Measurements from ENCODE around the gene XPR1. TPM values are rescaled to one million over a fixed set of nuclear protein-coding genes. Genes with fewer than 3 reads are reported as not detected.

The XPR1 gene
- total and polyA plus RNA-seq, 10 of the 15 experiments (the other 5 are each of a cell fraction or from before 2014, with no cell fraction given), result 1.1 to 33.9 (median 11.3) TPM

Small RNAs within 50 kb of the gene (small RNA-seq; reads per million reads assigned to genes)
- gene RF00026, result not detected

Other genes starting within 250 kb of the XPR1 start
- gene ACBD6, start 129.4 kb upstream of the XPR1 start, total RNA-seq (2014; rRNA removed), result 56.2 and 61.5 TPM in 2 replicates
- 64.1 and 67.3 TPM in 2 replicates for gene ACBD6, start 129.4 kb upstream of the XPR1 start, total RNA-seq (2014; rRNA removed; fragmentation: Illumina TruSeq; extraction: Trizol)
- 46.6 and 49.6 TPM in 2 replicates for gene ACBD6, start 129.4 kb upstream of the XPR1 start, total RNA-seq (2021)
- gene ACBD6, start 129.4 kb upstream of the XPR1 start, polyA plus RNA-seq (2011; rRNA removed), result 56.3 and 58.7 TPM in 2 replicates
- gene ACBD6, start 129.4 kb upstream of the XPR1 start, polyA plus RNA-seq (2014; fragmentation: Illumina TruSeq; extraction: Trizol), result 45.0 and 50.0 TPM in 2 replicates
- gene ACBD6, start 129.4 kb upstream of the XPR1 start, polyA plus RNA-seq (2014; fragmentation: Nextera tagmentation; extraction: Ambion mirVana), result 10 to 100 TPM; 15.0 to 38.7 TPM
- 53.8 and 57.9 TPM in 2 replicates for gene ACBD6, start 129.4 kb upstream of the XPR1 start, polyA plus RNA-seq (2014; rRNA removed)
- gene ACBD6, start 129.4 kb upstream of the XPR1 start, polyA plus RNA-seq (2016; fragmentation: Nextera tagmentation; extraction: Ambion mirVana), result 10 to 100 TPM; 63.9 to 65.7 TPM
- gene OVAAL, start 73.1 kb upstream of the XPR1 start, total RNA-seq (2014; rRNA removed), result not detected in 2 replicates
- 0.09 TPM in 1 of 2 replicates, not detected in the other for gene OVAAL, start 73.1 kb upstream of the XPR1 start, total RNA-seq (2014; rRNA removed; fragmentation: Illumina TruSeq; extraction: Trizol)
- not detected in 2 replicates for gene OVAAL, start 73.1 kb upstream of the XPR1 start, total RNA-seq (2021)
- 0.33 and 0.49 TPM in 2 replicates for gene OVAAL, start 73.1 kb upstream of the XPR1 start, polyA plus RNA-seq (2011; rRNA removed)
- 0.06 and 0.16 TPM in 2 replicates for gene OVAAL, start 73.1 kb upstream of the XPR1 start, polyA plus RNA-seq (2014; fragmentation: Illumina TruSeq; extraction: Trizol)
- gene OVAAL, start 73.1 kb upstream of the XPR1 start, polyA plus RNA-seq (2014; fragmentation: Nextera tagmentation; extraction: Ambion mirVana), result under 1 TPM in 1 of 2 experiments, not detected in 1; 0.04 TPM
- gene OVAAL, start 73.1 kb upstream of the XPR1 start, polyA plus RNA-seq (2014; rRNA removed), result 0.11 TPM in 1 of 2 replicates, not detected in the other
- gene OVAAL, start 73.1 kb upstream of the XPR1 start, polyA plus RNA-seq (2016; fragmentation: Nextera tagmentation; extraction: Ambion mirVana), result not detected